Fibroblast of lung (primary cell): ENCODE data around the gene POM121C. TPM values are rescaled to one million over a fixed set of nuclear protein-coding genes. Genes with fewer than 3 reads are reported as not detected.
"Not testable (repeated sequence)": the region's sequence is repeated elsewhere in the genome, so short reads cannot be mapped to it uniquely, and the experiment has no call there.

Experiments
- DNase-seq, 2 donors: peaks; one replicate each; pipeline versions ENCODE4 v3.0.0 to v3.0.0-alpha.2; 2010; ENCODE audit warnings: low read depth in 2 of 2
- H2AFZ ChIP-seq: 2 replicates; pipeline ENCODE4 v1.5.1; 2012; ENCODE audit warnings: low read length, control low read depth, inconsistent platforms
- H3K27ac ChIP-seq: 2 replicates; pipeline ENCODE4 v1.5.1; 2011; ENCODE audit warnings: low read length, control low read depth; ENCODE audit not compliant: insufficient read depth
- H3K27me3 ChIP-seq: 2 replicates; pipeline ENCODE4 v1.5.1; 2011; ENCODE audit warnings: mild to moderate bottlenecking, low read length; ENCODE audit not compliant: control insufficient read depth, insufficient read depth
- H3K36me3 ChIP-seq: 2 replicates; pipeline ENCODE4 v1.5.1; 2011; ENCODE audit warnings: low read length; ENCODE audit not compliant: control insufficient read depth, insufficient read depth
- H3K4me1 ChIP-seq: 2 replicates; pipeline ENCODE4 v1.5.1; 2011; ENCODE audit warnings: low read length; ENCODE audit not compliant: control insufficient read depth, insufficient read depth; ENCODE audit errors: extremely low read depth
- H3K4me2 ChIP-seq: 2 replicates; pipeline ENCODE4 v1.5.1; 2011; ENCODE audit warnings: low read length, control low read depth; ENCODE audit not compliant: insufficient read depth; ENCODE audit errors: extremely low read depth
- H3K4me3 ChIP-seq, 4 experiments: fragments of 200-600 bp in 1 of 4; sonication (generic) in 1 of 4; replicated peaks in 1 of 4; 2 replicates each; pipeline ENCODE4 v1.5.1; 2011 to 2016; ENCODE audit warnings: low read length in 4 of 4, low read depth in 3 of 4, mild to moderate bottlenecking in 3 of 4, control low read depth in 2 of 4, inconsistent platforms in 1 of 4, mixed read lengths in 1 of 4; ENCODE audit not compliant: insufficient read depth in 1 of 4; ENCODE audit errors: control extremely low read depth in 1 of 4
- H3K79me2 ChIP-seq: 2 replicates; pipeline ENCODE4 v1.5.1; 2012; ENCODE audit warnings: mild to moderate bottlenecking, low read length, inconsistent platforms; ENCODE audit not compliant: control insufficient read depth, insufficient read depth
- H3K9ac ChIP-seq: 2 replicates; pipeline ENCODE4 v1.5.1; 2011; ENCODE audit warnings: mild to moderate bottlenecking, low read length, control low read depth; ENCODE audit not compliant: insufficient read depth
- H3K9me3 ChIP-seq: 2 replicates; pipeline ENCODE4 v1.5.1; 2012; ENCODE audit warnings: low read depth, low read length; ENCODE audit not compliant: control insufficient read depth, insufficient read depth
- H4K20me1 ChIP-seq: 2 replicates; pipeline ENCODE4 v1.5.1; 2011; ENCODE audit warnings: low read length; ENCODE audit not compliant: control insufficient read depth, insufficient read depth; ENCODE audit errors: extremely low read depth
- polyA plus RNA-seq, 2 donors: library from polyadenylated mRNA; depleted of rRNA in 1 of 2; stranded (reverse) in 1 of 2; unstranded in 1 of 2; fragments of >200 nt; gene quantifications; 2 replicates each; pipeline ENCODE4 v1.2.1, GENCODE V29; 2011 to 2012; ENCODE audit warnings: missing spikeins in 1 of 2
- total RNA-seq: library from RNA; depleted of rRNA; stranded (reverse); fragments of >200 nt; gene quantifications from 2 replicates; pipeline ENCODE4 v1.2.1, GENCODE V29; 2014

POM121C gene
- total and polyA plus RNA-seq, 2 donors (not counting 1 experiment from before 2014, with no cell fraction given): 6.9 to 14.7 TPM

DNA sequence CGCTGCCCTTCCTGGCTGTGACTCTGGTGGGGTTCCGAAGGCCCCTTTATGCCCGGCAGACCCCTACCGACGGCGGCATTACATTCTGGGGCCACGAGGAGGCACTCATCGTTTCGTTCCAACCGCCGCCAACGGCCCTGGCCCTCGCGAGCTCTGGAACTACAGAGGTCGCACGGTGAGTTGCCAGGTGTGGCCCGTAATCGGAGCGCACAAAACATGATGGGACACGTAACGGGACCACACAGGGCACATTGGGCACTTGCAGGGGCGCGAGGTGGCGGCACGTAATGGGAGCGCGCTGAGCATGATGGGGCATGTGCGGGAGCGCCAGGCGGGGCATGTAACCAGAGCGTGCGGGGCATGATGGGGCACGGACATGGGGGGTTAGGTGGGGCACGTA lies 90.8 kb downstream of the POM121C start, which contains the start of gene TRIM73:
TSS of gene TRIM73 (plus strand) at position 301 of the 400 bp plus-strand sequence. CDS start 3,305 bp downstream, outside the sequence.
- H3K4me3 ChIP-seq, H4K20me1 ChIP-seq, H3K27ac ChIP-seq, H3K79me2 ChIP-seq, H3K27me3 ChIP-seq, DNase-seq, H3K4me2 ChIP-seq, H3K9ac ChIP-seq, H3K9me3 ChIP-seq, H3K4me1 ChIP-seq, H2AFZ ChIP-seq, H3K36me3 ChIP-seq: not testable (repeated sequence)

DNA sequence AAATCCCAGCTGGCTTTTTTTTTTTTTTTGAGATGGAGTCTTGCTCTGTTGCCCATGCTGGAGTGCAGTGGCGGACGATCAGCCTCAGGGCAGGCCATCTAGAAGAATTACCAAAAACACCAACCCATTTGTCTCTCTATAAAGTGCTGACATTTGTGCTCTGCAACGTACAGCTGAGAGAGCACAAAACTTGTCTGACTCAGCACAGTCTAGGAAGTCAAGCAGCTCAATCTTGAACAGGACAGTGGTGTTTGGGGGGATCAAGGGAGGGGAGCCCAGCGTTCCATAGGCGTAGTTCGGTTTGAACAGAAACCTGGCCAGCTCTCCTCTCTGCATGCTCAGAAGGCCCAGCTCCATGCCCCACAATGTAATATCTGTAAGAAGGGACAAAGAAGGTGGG lies 92.9 kb downstream of the POM121C start:
- not testable (repeated sequence) for H3K4me2 ChIP-seq, H2AFZ ChIP-seq, H3K4me1 ChIP-seq, H3K36me3 ChIP-seq, H3K27ac ChIP-seq, H3K4me3 ChIP-seq, DNase-seq, H3K79me2 ChIP-seq, H3K27me3 ChIP-seq, H3K9ac ChIP-seq, H3K9me3 ChIP-seq, H4K20me1 ChIP-seq

DNA sequence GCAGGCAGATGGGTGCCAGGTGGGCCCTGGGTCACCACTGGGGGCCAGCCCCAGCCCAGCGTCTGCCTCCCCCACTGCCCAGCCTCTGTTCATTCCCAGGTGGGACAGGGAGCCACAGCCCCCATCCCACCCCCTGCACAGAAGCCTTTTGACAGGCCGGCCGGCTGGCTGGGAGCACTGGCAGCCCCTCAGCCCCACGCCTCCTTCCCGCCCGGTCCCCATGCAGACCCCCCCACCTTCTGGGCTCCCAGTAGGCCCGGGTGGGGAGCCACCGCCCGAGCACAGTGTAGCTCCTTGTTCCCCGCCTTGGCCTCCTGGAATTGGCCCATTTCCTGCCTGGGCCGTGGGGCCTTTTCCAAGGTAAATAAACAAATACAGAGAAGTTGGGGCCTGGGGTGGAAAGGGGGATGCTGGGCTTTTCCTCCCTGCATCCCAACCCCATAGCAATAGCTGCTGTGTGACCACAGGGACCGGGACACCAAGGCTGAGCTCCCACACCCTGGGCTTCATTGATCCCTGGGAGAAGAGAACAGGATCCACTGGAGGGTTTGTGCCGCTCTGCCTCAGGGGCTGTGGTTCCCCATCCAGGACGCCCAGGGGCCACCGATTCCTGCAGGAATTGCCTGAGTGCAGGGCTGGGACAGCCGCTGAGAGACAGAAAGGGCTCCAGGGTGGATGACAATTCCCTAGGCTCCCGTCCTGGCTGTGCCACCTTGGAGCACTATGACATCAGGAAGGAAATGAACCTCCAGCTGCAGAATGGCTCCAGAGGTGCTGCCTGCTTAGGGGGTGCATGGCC lies 111.4 kb downstream of the POM121C start:
- not testable (repeated sequence) for DNase-seq

DNA sequence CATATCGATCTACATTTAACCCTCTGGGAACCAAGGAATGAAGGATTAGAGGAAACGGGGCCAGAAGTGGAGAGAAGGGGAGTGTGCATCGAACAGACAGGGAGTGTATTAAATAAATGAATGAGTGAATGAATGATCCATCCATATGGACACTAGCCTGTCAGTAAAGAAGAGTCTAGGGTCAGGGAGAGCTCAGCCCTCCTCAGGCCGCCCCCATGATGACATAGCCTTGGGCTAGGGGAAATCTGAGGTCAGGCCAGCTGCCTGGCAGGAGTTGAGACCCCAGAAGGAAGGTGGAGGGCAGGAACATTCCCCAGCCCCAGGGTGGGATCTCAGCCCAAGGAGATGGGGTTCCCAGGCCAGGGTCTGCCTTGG lies 112.0 kb downstream of the POM121C start:
- H4K20me1 ChIP-seq, H3K79me2 ChIP-seq, H3K9me3 ChIP-seq, H3K9ac ChIP-seq, H3K4me1 ChIP-seq, H3K27me3 ChIP-seq, H3K27ac ChIP-seq, H2AFZ ChIP-seq, H3K36me3 ChIP-seq, DNase-seq, H3K4me2 ChIP-seq, H3K4me3 ChIP-seq: not testable (repeated sequence)

More for the DNA sequence above, 111.4 kb downstream of the POM121C start:
- not testable (repeated sequence) for H3K9ac ChIP-seq, H3K27ac ChIP-seq, H3K4me3 ChIP-seq, H3K79me2 ChIP-seq, H3K27me3 ChIP-seq, H3K36me3 ChIP-seq, H3K4me1 ChIP-seq, H3K4me2 ChIP-seq, H3K9me3 ChIP-seq, H2AFZ ChIP-seq, H4K20me1 ChIP-seq

DNA sequence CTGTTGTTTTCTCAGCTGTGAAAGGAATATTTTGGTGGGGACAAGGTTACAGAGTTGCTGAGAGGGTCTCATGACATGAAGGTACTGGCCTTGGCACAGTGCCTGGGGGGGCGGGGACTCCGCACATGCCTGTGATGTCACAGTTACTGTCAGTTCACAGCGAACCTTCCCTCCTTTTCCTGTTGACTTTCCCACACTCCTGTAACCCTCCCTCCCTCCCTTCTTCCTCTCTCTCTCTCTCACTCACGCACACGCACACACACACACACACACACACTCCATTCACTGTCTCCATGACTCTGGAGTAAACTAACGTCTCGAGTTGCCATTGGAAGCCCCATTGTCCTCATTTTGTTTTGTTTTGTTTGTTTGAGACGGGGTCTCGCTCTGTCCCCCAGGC lies 118.8 kb downstream of the POM121C start:
- not testable (repeated sequence) for DNase-seq, H3K4me2 ChIP-seq, H3K9ac ChIP-seq, H4K20me1 ChIP-seq, H3K4me1 ChIP-seq, H3K27ac ChIP-seq, H3K4me3 ChIP-seq, H2AFZ ChIP-seq, H3K27me3 ChIP-seq, H3K79me2 ChIP-seq, H3K36me3 ChIP-seq, H3K9me3 ChIP-seq

Other genes with a start within 250 kb of the POM121C start
- gene TRIM73, start 90.7 kb downstream of the POM121C start, total RNA-seq: 0.51 and 1.3 TPM in 2 replicates
- gene TRIM73, start 90.7 kb downstream of the POM121C start, polyA plus RNA-seq: 0.03 TPM in 1 of 2 replicates, not detected in the other
- gene SPDYE5, start 6.0 kb upstream of the POM121C start, total RNA-seq: not detected in 2 replicates
- not detected in 2 replicates for gene SPDYE5, start 6.0 kb upstream of the POM121C start, polyA plus RNA-seq